OCI-LY1 (cell line): ENCODE measurements around the gene PACRG.

ENCODE experiments used
- H2AFZ ChIP-seq: fragments of 200-600 bp; sonication (generic), shearing (Covaris generic); 2 replicates; pipeline ENCODE4 v1.6.0; 2014; ENCODE audit warnings: antibody characterized with exemption, mild to moderate bottlenecking, low read length
- H3F3A ChIP-seq: fragments of 200-600 bp; sonication (generic), shearing (Covaris generic); 2 replicates; pipeline ENCODE4 v1.6.0; 2014; ENCODE audit warnings: mild to moderate bottlenecking, antibody characterized with exemption, low read length, moderate library complexity; ENCODE audit not compliant: insufficient read depth
- H3K27ac ChIP-seq: fragments of 200-600 bp; sonication (generic); 2 replicates; pipeline ENCODE4 v1.5.1; 2014; ENCODE audit warnings: low read length, mixed run types, mild to moderate bottlenecking, low read depth; ENCODE audit not compliant: poor library complexity, severe bottlenecking
- H3K27me3 ChIP-seq: fragments of 200-600 bp; sonication (generic); 2 replicates; pipeline ENCODE4 v1.6.0; 2014; ENCODE audit warnings: antibody characterized with exemption, mild to moderate bottlenecking, low read length, moderate library complexity; ENCODE audit not compliant: insufficient read depth
- H3K36me3 ChIP-seq: fragments of 200-600 bp; sonication (generic); 2 replicates; pipeline ENCODE4 v1.6.1; 2014; ENCODE audit warnings: mild to moderate bottlenecking, antibody characterized with exemption, low read length, moderate library complexity, mixed read lengths; ENCODE audit not compliant: insufficient read depth
- H3K4me1 ChIP-seq: fragments of 200-600 bp; sonication (generic); 2 replicates; pipeline ENCODE4 v1.5.1; 2014; ENCODE audit warnings: mild to moderate bottlenecking, low read length, moderate library complexity; ENCODE audit not compliant: insufficient read depth, severe bottlenecking
- H3K4me2 ChIP-seq: fragments of 200-600 bp; sonication (generic), shearing (Covaris generic); 2 replicates; pipeline ENCODE4 v1.6.1; 2014; ENCODE audit warnings: low read length
- H3K4me3 ChIP-seq: fragments of 200-600 bp; sonication (generic); 2 replicates; pipeline ENCODE4 v1.5.1; 2014; ENCODE audit warnings: low read length, low read depth, mild to moderate bottlenecking, mixed read lengths; ENCODE audit not compliant: poor library complexity, severe bottlenecking
- H3K79me2 ChIP-seq: fragments of 200-600 bp; shearing (Covaris generic); 2 replicates; pipeline ENCODE4 v1.6.1; 2016; ENCODE audit warnings: mixed run types, low read length, mixed read lengths; ENCODE audit not compliant: insufficient read depth
- H3K9ac ChIP-seq: fragments of 200-600 bp; sonication (generic), shearing (Covaris generic); 2 replicates; pipeline ENCODE4 v1.6.1; 2014; ENCODE audit warnings: mild to moderate bottlenecking, low read length, mixed read lengths
- H3K9me2 ChIP-seq: fragments of 200-600 bp; sonication (generic), shearing (Covaris generic); 2 replicates; pipeline ENCODE4 v1.6.1; 2014; ENCODE audit warnings: low read depth, mild to moderate bottlenecking, low read length, mixed read lengths
- H3K9me3 ChIP-seq: fragments of 200-600 bp; shearing (Covaris generic); 2 replicates; pipeline ENCODE4 v1.6.1; 2014; ENCODE audit warnings: low read length, mixed read lengths
- H4K20me1 ChIP-seq: fragments of 200-600 bp; sonication (generic), shearing (Covaris generic); 2 replicates; pipeline ENCODE4 v1.6.0; 2016; ENCODE audit warnings: mild to moderate bottlenecking, low read length; ENCODE audit not compliant: insufficient read depth
- CTCF ChIP-seq: fragments of 200-600 bp; sonication (generic), shearing (Covaris generic); IDR thresholded peaks from 2 replicates; pipeline ENCODE4 v1.5.1; 2017; ENCODE audit warnings: mild to moderate bottlenecking, antibody characterized with exemption, low read length, moderate library complexity, mixed read lengths
- EZH2 ChIP-seq: fragments of 200-600 bp; sonication (generic), shearing (Covaris generic); IDR thresholded peaks from 2 replicates; pipeline ENCODE4 v1.8.0; 2017; ENCODE audit warnings: borderline replicate concordance, mixed run types, mild to moderate bottlenecking, antibody characterized with exemption, low read length, moderate library complexity, mixed read lengths

Gene PACRG

GRCh38 chr6:163291622-163292021 lies 563.8 kb downstream of the PACRG start:
- TF ChIP-seq EZH2 (no peak), CTCF (no peak)
- no peaks in the 10 kb centered on the region for H3K36me3 ChIP-seq
- H3K27ac ChIP-seq, result no peak overlapping the region
- H3K9ac ChIP-seq, result no peak overlapping the region
- H2AFZ ChIP-seq, result no peak overlapping the region
- H3K9me2 ChIP-seq, result no peaks in the 10 kb centered on the region
- no peaks in the 10 kb centered on the region for H3K4me1 ChIP-seq
- no peaks in the 10 kb centered on the region for H4K20me1 ChIP-seq
- no peaks in the 10 kb centered on the region for H3K9me3 ChIP-seq
- H3F3A ChIP-seq, result no peaks in the 10 kb centered on the region
- no peak overlapping the region for H3K4me2 ChIP-seq
- H3K79me2 ChIP-seq, result no peaks in the 10 kb centered on the region
- H3K27me3 ChIP-seq, result no peaks in the 10 kb centered on the region
- H3K4me3 ChIP-seq, result no peak overlapping the region

- no peak overlapping the region for H3K27ac ChIP-seq
- TF ChIP-seq CTCF, result no peak
- no peak for TF ChIP-seq EZH2
- no peak overlapping the region for H3K4me2 ChIP-seq
- no peaks in the 10 kb centered on the region for H3K9me3 ChIP-seq
- H2AFZ ChIP-seq, result no peak overlapping the region
- no peaks in the 10 kb centered on the region for H3K4me1 ChIP-seq
- no peaks in the 10 kb centered on the region for H4K20me1 ChIP-seq
- H3K79me2 ChIP-seq, result no peaks in the 10 kb centered on the region
- H3K27me3 ChIP-seq, result no peaks in the 10 kb centered on the region
- H3K9me2 ChIP-seq, result no peaks in the 10 kb centered on the region
- H3K36me3 ChIP-seq, result no peaks in the 10 kb centered on the region
- H3K4me3 ChIP-seq, result no peak overlapping the region
- no peak overlapping the region for H3K9ac ChIP-seq
- H3F3A ChIP-seq, result no peaks in the 10 kb centered on the region
Measured at GRCh38 chr6:163293286-163293685, 565.5 kb downstream of the PACRG start.

GRCh38 chr6:163294734-163295133 lies 567.0 kb downstream of the PACRG start:
- no peak overlapping the region for H3K9ac ChIP-seq
- H3K9me2 ChIP-seq, result no peaks in the 10 kb centered on the region
- no peaks in the 10 kb centered on the region for H3K9me3 ChIP-seq
- no peak overlapping the region for H2AFZ ChIP-seq
- no peak for TF ChIP-seq CTCF
- no peak for TF ChIP-seq EZH2
- no peak overlapping the region for H3K27ac ChIP-seq
- no peaks in the 10 kb centered on the region for H3K79me2 ChIP-seq
- H3K27me3 ChIP-seq, result no peaks in the 10 kb centered on the region
- H3K4me3 ChIP-seq, result no peak overlapping the region
- no peaks in the 10 kb centered on the region for H3F3A ChIP-seq
- no peak overlapping the region for H3K4me2 ChIP-seq
- no peaks in the 10 kb centered on the region for H3K36me3 ChIP-seq
- H4K20me1 ChIP-seq, result no peaks in the 10 kb centered on the region
- no peaks in the 10 kb centered on the region for H3K4me1 ChIP-seq
